Panc1 (cell line): ENCODE measurements around the gene TUBB1. TPM values are rescaled to one million over a fixed set of nuclear protein-coding genes. Genes with fewer than 3 reads are reported as not detected.

Experiments
- ATAC-seq: fragments of 200-7000 bp; cut with Tn5 transposase; 2 replicates; pipeline ENCODE4 v1.9.1; 2020; ENCODE audit warnings: mild to moderate bottlenecking, moderate library complexity
- BruUV-seq: library from RNA; stranded (reverse); fragments of 400-500 nt; replicated peaks from 2 replicates; lab custom pipeline; 2021; lab: Mats Ljungman, UMichigan
- CTCF ChIA-PET: fragments of 300-600 bp; sonication (Branson Sonifier 250); formaldehyde crosslinking; loops from one replicate; lab custom pipeline; 2022; ENCODE audit warnings: antibody characterized with exemption; lab: Charles Lee
- POLR2A ChIA-PET: fragments of 300-600 bp; sonication (Branson Sonifier 250); formaldehyde crosslinking; loops from one replicate; lab custom pipeline; 2022; ENCODE audit warnings: antibody characterized with exemption; lab: Charles Lee
- DNase-seq: peaks from one replicate; pipeline ENCODE4 v3.0.0-alpha.2; 2010; ENCODE audit warnings: low read depth, low spot score
- H3K27ac ChIP-seq: 2 replicates; pipeline ENCODE4 v1.5.1; 2011; ENCODE audit warnings: mild to moderate bottlenecking, low read length, inconsistent platforms
- H3K27me3 ChIP-seq: fragments of 200-500 bp; sonication (Bioruptor generic); 2 replicates; pipeline ENCODE4 v1.6.0; 2014; ENCODE audit warnings: low read length, inconsistent platforms; ENCODE audit not compliant: control insufficient read depth, insufficient read depth
- H3K36me3 ChIP-seq: fragments of 200-500 bp; sonication (Bioruptor generic); 2 replicates; pipeline ENCODE4 v1.5.1; 2014; ENCODE audit warnings: inconsistent platforms, mild to moderate bottlenecking, low read length, moderate library complexity; ENCODE audit not compliant: control insufficient read depth, insufficient read depth
- H3K4me1 ChIP-seq: 2 replicates; pipeline ENCODE4 v1.5.1; 2011; ENCODE audit warnings: inconsistent platforms, mild to moderate bottlenecking, low read length, moderate library complexity; ENCODE audit not compliant: control insufficient read depth, insufficient read depth
- H3K4me3 ChIP-seq, 2 experiments: 2 replicates each; pipeline ENCODE4 v1.5.1; 2011 to 2012; ENCODE audit warnings: low read depth in 2 of 2, low read length in 2 of 2, mild to moderate bottlenecking in 2 of 2, inconsistent platforms in 1 of 2, moderate library complexity in 1 of 2
- H3K9me3 ChIP-seq: fragments of 200-500 bp; sonication (Bioruptor generic); 2 replicates; pipeline ENCODE4 v1.5.1; 2014; ENCODE audit warnings: low read depth, mild to moderate bottlenecking, inconsistent platforms, low read length, moderate library complexity; ENCODE audit not compliant: control insufficient read depth, insufficient read depth
- CTCF ChIP-seq: fragments of 450-650 bp; IDR thresholded peaks from 2 replicates; pipeline ENCODE4 v1.5.1; 2017; ENCODE audit warnings: mild to moderate bottlenecking
- POLR2AphosphoS5 ChIP-seq: IDR thresholded peaks from 2 replicates; pipeline ENCODE4 v1.6.1; 2012; ENCODE audit warnings: mild to moderate bottlenecking, low read depth, low read length, moderate library complexity
- REST ChIP-seq, 2 experiments: IDR thresholded peaks; 2 replicates each; pipeline ENCODE4 v1.6.1; 2011 to 2012; ENCODE audit warnings: low read depth in 2 of 2, control low read depth in 1 of 2, low read length in 1 of 2, mild to moderate bottlenecking in 1 of 2, moderate library complexity in 1 of 2; ENCODE audit not compliant: insufficient read depth in 1 of 2
- SIN3A ChIP-seq: IDR thresholded peaks from 2 replicates; pipeline ENCODE4 v1.6.1; 2012; ENCODE audit warnings: low read depth, mild to moderate bottlenecking, low read length, moderate library complexity, borderline replicate concordance; ENCODE audit not compliant: insufficient read depth
- TCF7L2 ChIP-seq: IDR thresholded peaks from 2 replicates; pipeline ENCODE4 v1.6.1; 2011; ENCODE audit warnings: mild to moderate bottlenecking, low read depth, low read length, inconsistent platforms
- in situ Hi-C: cut with HindIII; loops from 2 replicates; pipeline ENCODE4 v1.10.0; 2016; ENCODE audit warnings: low sequenced_read_pairs, low pct_unique_long_range_greater_than_20kb
- intact Hi-C: fragments of 100-400 bp; cut with micrococcal nuclease; formaldehyde crosslinking; loops from one replicate; pipeline ENCODE4 v1.10.0; 2022; ENCODE audit not compliant: unreplicated experiment
- total RNA-seq: library from RNA; stranded (reverse); gene quantifications from one replicate; pipeline ENCODE4 v1.2.1, GENCODE V29; 2021; ENCODE audit not compliant: unreplicated experiment

Gene TUBB1
- total RNA-seq, 1 experiment from 2014 or later = not detected

GRCh38 chr20:59069026-59069425 lies 49.8 kb downstream of the TUBB1 start:
- no TSS peak for BruUV-seq
- Histone ChIP-seq H3K4me1 (no peaks in the 10 kb centered on the region), H3K27ac (no peak overlapping the region), H3K4me3 (no peak overlapping the region), H3K9me3 (no peaks in the 10 kb centered on the region), H3K36me3 (no peaks in the 10 kb centered on the region), H3K27me3 (peaks cover 33% of the 10 kb centered on the region)
- CTCF ChIA-PET = no interaction called here
- no peak for DNase-seq
- no peak for ATAC-seq
- intact Hi-C loops (no loop called here), in situ Hi-C loops (no loop called here)
- TF ChIP-seq POLR2AphosphoS5 = no peak
- TF ChIP-seq TCF7L2 = no peak
- POLR2A ChIA-PET = no interaction called here

GRCh38 chr20:59071216-59071615 lies 52.0 kb downstream of the TUBB1 start:
- ATAC-seq (no peak), DNase-seq (no peak)
- in situ Hi-C loops = no loop called here
- POLR2A ChIA-PET = no interaction called here
- CTCF ChIA-PET = no interaction called here
- Histone ChIP-seq H3K27me3 (peaks cover 33% of the 10 kb centered on the region), H3K4me1 (no peaks in the 10 kb centered on the region), H3K36me3 (no peaks in the 10 kb centered on the region), H3K27ac (no peak overlapping the region), H3K9me3 (no peaks in the 10 kb centered on the region), H3K4me3 (no peak overlapping the region)
- TF ChIP-seq TCF7L2 (no peak), SIN3A (no peak), CTCF (no peak), POLR2AphosphoS5 (no peak), REST (IDR thresholded peaks at IDR 0.05; ENCODE audit: insufficient read depth in 1 of 2, low read depth in 2 of 2, low read length in 1 of 2) (no peak)
- intact Hi-C loops = no loop called here
- BruUV-seq = no TSS peak

GRCh38 chr20:59073582-59073981 lies 54.4 kb downstream of the TUBB1 start:
- intact Hi-C loops = no loop called here
- peaks cover 38% of the 10 kb centered on the region for H3K27me3 ChIP-seq

More at GRCh38 chr20:59073582-59073981, 54.4 kb downstream of the TUBB1 start:
- ChIA-PET CTCF (interaction anchor here (0.5 to 0.7 kb wide), 2 partner anchors 161 to 422 kb away, joined by 3 to 4 read pairs; no protein-coding TSS in a partner anchor), POLR2A (no interaction called here)
- in situ Hi-C loops = no loop called here
- H3K4me3 ChIP-seq = no peak overlapping the region
- no peak for ATAC-seq
- TF ChIP-seq TCF7L2 (no peak), CTCF (no peak), SIN3A (no peak), POLR2AphosphoS5 (no peak), REST (IDR thresholded peaks at IDR 0.05; ENCODE audit: insufficient read depth in 1 of 2, low read depth in 2 of 2, low read length in 1 of 2) (no peak)
- H3K27ac ChIP-seq = no peak overlapping the region
- no peaks in the 10 kb centered on the region for H3K9me3 ChIP-seq
- no TSS peak for BruUV-seq
- H3K4me1 ChIP-seq = no peaks in the 10 kb centered on the region
- DNase-seq = no peak
- H3K36me3 ChIP-seq = no peaks in the 10 kb centered on the region
